ENCODE data around the gene BLTP3A.

DNA sequence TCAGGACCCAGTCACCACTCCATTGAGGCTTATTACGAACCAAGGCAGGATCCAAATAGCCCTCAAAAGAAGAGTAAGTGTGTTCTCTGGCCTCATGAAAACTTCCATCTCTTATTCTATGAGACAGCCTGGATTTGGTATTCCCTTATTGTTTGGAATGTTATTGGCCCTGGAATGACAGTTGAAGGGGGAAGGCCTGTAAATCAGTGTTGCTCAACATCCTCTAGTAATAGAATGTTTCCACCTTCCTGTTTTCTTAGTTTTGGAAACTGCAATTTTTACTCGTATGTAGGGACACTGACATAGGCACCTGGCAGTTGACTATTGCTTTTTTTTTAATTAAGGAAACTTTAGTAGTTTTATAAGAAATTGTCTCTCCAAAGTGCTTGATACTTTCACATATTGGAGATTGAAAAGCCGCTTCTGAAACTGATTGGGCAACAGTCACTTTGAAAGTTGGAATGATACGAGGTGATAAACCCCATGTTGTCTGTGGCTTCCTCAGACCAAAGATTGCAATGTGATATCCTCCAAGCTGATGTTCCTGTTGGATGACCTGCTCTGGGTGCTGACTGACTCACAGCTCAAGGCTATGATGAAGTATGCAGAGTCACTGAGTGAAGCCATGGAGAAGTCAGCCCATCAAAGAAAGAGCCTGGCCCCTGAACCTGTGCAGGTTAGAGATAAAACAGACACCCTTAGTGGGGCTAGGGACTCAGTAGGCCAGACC lies 43.1 kb downstream of the BLTP3A start:
- TF ChIP-seq, protein P1, sequence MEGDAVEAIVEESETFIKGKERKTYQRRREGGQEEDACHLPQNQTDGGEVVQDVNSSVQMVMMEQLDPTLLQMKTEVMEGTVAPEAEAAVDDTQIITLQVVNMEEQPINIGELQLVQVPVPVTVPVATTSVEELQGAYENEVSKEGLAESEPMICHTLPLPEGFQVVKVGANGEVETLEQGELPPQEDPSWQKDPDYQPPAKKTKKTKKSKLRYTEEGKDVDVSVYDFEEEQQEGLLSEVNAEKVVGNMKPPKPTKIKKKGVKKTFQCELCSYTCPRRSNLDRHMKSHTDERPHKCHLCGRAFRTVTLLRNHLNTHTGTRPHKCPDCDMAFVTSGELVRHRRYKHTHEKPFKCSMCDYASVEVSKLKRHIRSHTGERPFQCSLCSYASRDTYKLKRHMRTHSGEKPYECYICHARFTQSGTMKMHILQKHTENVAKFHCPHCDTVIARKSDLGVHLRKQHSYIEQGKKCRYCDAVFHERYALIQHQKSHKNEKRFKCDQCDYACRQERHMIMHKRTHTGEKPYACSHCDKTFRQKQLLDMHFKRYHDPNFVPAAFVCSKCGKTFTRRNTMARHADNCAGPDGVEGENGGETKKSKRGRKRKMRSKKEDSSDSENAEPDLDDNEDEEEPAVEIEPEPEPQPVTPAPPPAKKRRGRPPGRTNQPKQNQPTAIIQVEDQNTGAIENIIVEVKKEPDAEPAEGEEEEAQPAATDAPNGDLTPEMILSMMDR (IDR thresholded peaks at IDR 0.05): no peak
- TF ChIP-seq POLR2A (IDR thresholded peaks at IDR 0.05): no peak

Measured in body of pancreas (tissue), 4 donors.